H1 (cell line): ENCODE results near the gene AGPAT3. TPM values are rescaled to one million over a fixed set of nuclear protein-coding genes. Genes with fewer than 3 reads are reported as not detected.

Source experiments
- CTCF ChIA-PET: fragments of 300-600 bp; sonication (Branson Sonifier 250); formaldehyde crosslinking; loops from one replicate; lab custom pipeline; 2021; ENCODE audit not compliant: partially characterized antibody; lab: Charles Lee
- POLR2A ChIA-PET: fragments of 300-600 bp; sonication (Branson Sonifier 250); formaldehyde crosslinking; loops from one replicate; lab custom pipeline; 2021; ENCODE audit warnings: inconsistent platforms; ENCODE audit not compliant: partially characterized antibody; lab: Charles Lee
- DNase-seq, 2 experiments: peaks; one replicate each; pipeline versions ENCODE4 v3.0.0 to v3.0.0-alpha.2; 2010 to 2022; ENCODE audit warnings: low spot score in 2 of 2, low read depth in 1 of 2, mixed read lengths in 1 of 2
- FAIRE-seq: peaks from 2 replicates; lab custom pipeline; 2011; peaks lifted over from hg19 to GRCh38; lab: Jason Lieb, UNC
- H2AFZ ChIP-seq: 2 replicates; pipeline ENCODE4 v1.8.1; 2012; ENCODE audit warnings: low read length, inconsistent platforms
- H2AK5ac ChIP-seq: 2 replicates; pipeline ENCODE4 v1.6.1; 2013; ENCODE audit warnings: low read depth, low read length
- H2BK120ac ChIP-seq: replicated peaks from 2 replicates; pipeline ENCODE3; 2013; ENCODE audit warnings: low read depth, low read length, inconsistent platforms
- H2BK12ac ChIP-seq: 2 replicates; pipeline ENCODE4 v1.6.1; 2013; ENCODE audit warnings: low read depth, low read length
- H2BK15ac ChIP-seq: 2 replicates; pipeline ENCODE4 v1.6.1; 2013; ENCODE audit warnings: low read length
- H2BK20ac ChIP-seq: 2 replicates; pipeline ENCODE4 v1.6.1; 2013; ENCODE audit warnings: low read length
- H2BK5ac ChIP-seq: 2 replicates; pipeline ENCODE4 v1.6.1; 2013; ENCODE audit warnings: low read depth, low read length
- H3K14ac ChIP-seq: 2 replicates; pipeline ENCODE4 v1.6.1; 2013; ENCODE audit warnings: inconsistent platforms; ENCODE audit not compliant: insufficient read length
- H3K18ac ChIP-seq: 2 replicates; pipeline ENCODE4 v1.6.1; 2013; ENCODE audit warnings: low read length; ENCODE audit errors: extremely low read depth
- H3K23ac ChIP-seq: 2 replicates; pipeline ENCODE4 v1.6.1; 2013; ENCODE audit warnings: inconsistent platforms; ENCODE audit not compliant: insufficient read length
- H3K23me2 ChIP-seq: 2 replicates; pipeline ENCODE4 v1.6.1; 2013; ENCODE audit warnings: low read depth, low read length
- H3K27ac ChIP-seq: 2 replicates; pipeline ENCODE4 v1.6.1; 2011; ENCODE audit warnings: low read depth, low read length, inconsistent platforms
- H3K27me3 ChIP-seq, 4 experiments: replicated peaks in 1 of 4; 1 replicate in 1 of 4; 2 replicates in 3 of 4; pipeline versions ENCODE4 v1.6.1 to v1.8.1; 2011 to 2013; ENCODE audit warnings: low read length in 3 of 4, mild to moderate bottlenecking in 3 of 4, inconsistent platforms in 2 of 4, mixed read lengths in 2 of 4, moderate library complexity in 1 of 4; ENCODE audit not compliant: control insufficient read depth in 3 of 4, insufficient read depth in 3 of 4; ENCODE audit errors: extremely low read depth in 1 of 4
- H3K36me3 ChIP-seq, 4 experiments: 2 replicates each; pipeline versions ENCODE4 v1.6.1 to v1.8.1; 2011 to 2013; ENCODE audit warnings: mild to moderate bottlenecking in 4 of 4, low read length in 3 of 4, moderate library complexity in 2 of 4, control low read depth in 1 of 4, inconsistent platforms in 1 of 4; ENCODE audit not compliant: insufficient read depth in 4 of 4, control insufficient read depth in 2 of 4
- H3K4ac ChIP-seq: replicated peaks from 2 replicates; pipeline ENCODE3; 2013; ENCODE audit warnings: low read length, low read depth, mixed read lengths, inconsistent platforms; ENCODE audit not compliant: insufficient read length
- H3K4me1 ChIP-seq, 4 experiments: replicated peaks in 1 of 4; 1 replicate in 1 of 4; 2 replicates in 3 of 4; pipeline versions ENCODE4 v1.6.1 to v1.8.1; 2011 to 2013; ENCODE audit warnings: low read length in 3 of 4, inconsistent platforms in 2 of 4, mixed read lengths in 1 of 4; ENCODE audit not compliant: insufficient read depth in 4 of 4, control insufficient read depth in 3 of 4
- H3K4me2 ChIP-seq, 2 experiments: 2 replicates each; pipeline versions ENCODE4 v1.6.1 to v1.8.1; 2011 to 2013; ENCODE audit warnings: low read depth in 2 of 2, low read length in 2 of 2, control low read depth in 1 of 2, inconsistent platforms in 1 of 2, mild to moderate bottlenecking in 1 of 2; ENCODE audit not compliant: insufficient read depth in 1 of 2
- H3K4me3 ChIP-seq, 4 experiments: fragments of 200-600, 300-600 bp in 1 of 4; sonication (generic), shearing (Covaris generic), sonication (Bioruptor Twin) in 1 of 4; 2 replicates each; pipeline versions ENCODE4 v1.5.1 to v1.8.1; 2011 to 2016; ENCODE audit warnings: low read length in 4 of 4, low read depth in 3 of 4, control low read depth in 2 of 4, inconsistent platforms in 2 of 4, mild to moderate bottlenecking in 2 of 4, mixed read lengths in 1 of 4, moderate library complexity in 1 of 4; ENCODE audit not compliant: insufficient read depth in 2 of 4; ENCODE audit errors: extremely low read depth in 1 of 4
- H3K56ac ChIP-seq: replicated peaks from 2 replicates; pipeline ENCODE3; 2013; ENCODE audit warnings: low read depth, mild to moderate bottlenecking, mixed read lengths, low read length, inconsistent platforms; ENCODE audit not compliant: insufficient read length
- H3K79me1 ChIP-seq: 2 replicates; pipeline ENCODE4 v1.6.1; 2013; ENCODE audit warnings: low read depth, low read length, control low read depth
- H3K79me2 ChIP-seq, 2 experiments: 2 replicates each; pipeline versions ENCODE4 v1.6.1 to v1.8.1; 2012 to 2013; ENCODE audit warnings: low read length in 2 of 2, mild to moderate bottlenecking in 2 of 2, inconsistent platforms in 1 of 2; ENCODE audit not compliant: insufficient read depth in 2 of 2, control insufficient read depth in 1 of 2
- H3K9ac ChIP-seq, 4 experiments: replicated peaks in 1 of 4; 1 replicate in 1 of 4; 2 replicates in 3 of 4; pipeline versions ENCODE4 v1.6.1 to v1.8.1; 2011 to 2013; ENCODE audit warnings: low read depth in 3 of 4, low read length in 3 of 4, control low read depth in 2 of 4, mild to moderate bottlenecking in 2 of 4, moderate library complexity in 2 of 4, inconsistent platforms in 1 of 4; ENCODE audit errors: extremely low read depth in 1 of 4
- H3K9me3 ChIP-seq, 2 experiments: 2 replicates each; pipeline versions ENCODE4 v1.6.1 to v1.8.1; 2012 to 2013; ENCODE audit warnings: mild to moderate bottlenecking in 2 of 2, moderate library complexity in 2 of 2, control low read depth in 1 of 2, inconsistent platforms in 1 of 2, low read depth in 1 of 2, low read length in 1 of 2, mixed read lengths in 1 of 2; ENCODE audit not compliant: insufficient read depth in 2 of 2
- H4K20me1 ChIP-seq, 2 experiments: replicated peaks in 1 of 2; 2 replicates each; pipeline versions ENCODE3 to v1.8.1; 2011 to 2013; ENCODE audit warnings: inconsistent platforms in 2 of 2, low read length in 2 of 2, mild to moderate bottlenecking in 1 of 2; ENCODE audit not compliant: insufficient read depth in 2 of 2, control insufficient read depth in 1 of 2
- H4K5ac ChIP-seq: 2 replicates; pipeline ENCODE4 v1.6.1; 2013; ENCODE audit warnings: low read length, low read depth, mixed read lengths, inconsistent platforms; ENCODE audit not compliant: insufficient read length
- H4K8ac ChIP-seq: 2 replicates; pipeline ENCODE4 v1.8.0; 2013; ENCODE audit warnings: mild to moderate bottlenecking, moderate library complexity, low read length, inconsistent platforms; ENCODE audit not compliant: insufficient read depth; ENCODE audit errors: extremely low read depth
- H4K91ac ChIP-seq: replicated peaks from 2 replicates; pipeline ENCODE3; 2013; ENCODE audit warnings: low read length, mixed read lengths, inconsistent platforms; ENCODE audit not compliant: insufficient read length
- CBX5 ChIP-seq: fragments of 300-800, 300-1000 bp; sonication (generic); IDR thresholded peaks from 2 replicates; pipeline ENCODE4 v1.7.1; 2016; ENCODE audit warnings: antibody characterized with exemption, low read length, low read depth
- CTBP2 ChIP-seq: IDR thresholded peaks from 2 replicates; pipeline ENCODE4 v1.7.0; 2011; ENCODE audit warnings: borderline replicate concordance, mild to moderate bottlenecking, moderate library complexity, mixed read lengths, low read length; ENCODE audit not compliant: insufficient read depth, insufficient read length
- HDAC2 ChIP-seq, 2 experiments: fragments of 300-600 bp in 1 of 2; sonication (generic) in 1 of 2; IDR thresholded peaks; 2 replicates each; pipeline ENCODE4 v1.6.1; 2011 to 2012; ENCODE audit warnings: low read depth in 2 of 2, low read length in 2 of 2, mild to moderate bottlenecking in 2 of 2, moderate library complexity in 2 of 2, borderline replicate concordance in 1 of 2, inconsistent platforms in 1 of 2
- MAFK ChIP-seq: IDR thresholded peaks from 2 replicates; pipeline ENCODE4 v1.6.1; 2012; ENCODE audit warnings: low read depth, mild to moderate bottlenecking, improper control_type of control experiment, low read length
- MAX ChIP-seq: IDR thresholded peaks from 2 replicates; pipeline ENCODE4 v1.6.1; 2012; ENCODE audit warnings: inconsistent platforms
- RAD21 ChIP-seq, 2 experiments: IDR thresholded peaks in 1 of 2; conservative IDR thresholded peaks in 1 of 2; 2 replicates each; pipeline ENCODE4 v1.6.1; 2011; ENCODE audit warnings: low read depth in 2 of 2, low read length in 2 of 2, improper control_type of control experiment in 1 of 2, inconsistent platforms in 1 of 2, mild to moderate bottlenecking in 1 of 2, moderate library complexity in 1 of 2
- SAP30 ChIP-seq: fragments of 300-600 bp; sonication (generic); IDR thresholded peaks from 2 replicates; pipeline ENCODE4 v1.7.1; 2012; ENCODE audit warnings: low read length, moderate library complexity, mild to moderate bottlenecking, inconsistent platforms; ENCODE audit not compliant: insufficient read depth, insufficient replicate concordance
- TBP ChIP-seq: IDR thresholded peaks from 2 replicates; pipeline ENCODE4 v1.6.1; 2011; ENCODE audit warnings: low read depth, low read length, improper control_type of control experiment
- USF2 ChIP-seq: IDR thresholded peaks from 2 replicates; pipeline ENCODE4 v1.6.1; 2011; ENCODE audit warnings: low read length, improper control_type of control experiment
- WGBS, 2 experiments: shearing (Covaris generic) in 1 of 2; methylation state at CpG; one replicate each; pipeline versions ENCODE4 v1.1.6 to v1.1.7; 2013 to 2015; ENCODE audit warnings: low lambda C conversion rate in 2 of 2, mixed read lengths in 2 of 2, inconsistent platforms in 1 of 2, low coverage in 1 of 2, missing lambda C conversion rate in 1 of 2; ENCODE audit not compliant: insufficient replicate concordance in 2 of 2, insufficient coverage in 1 of 2, insufficient read length in 1 of 2; ENCODE audit errors: extremely low coverage in 1 of 2, missing lambda C conversion rate in 1 of 2; 5-methylcytosine and 5-hydroxymethylcytosine counted together
- polyA plus RNA-seq, 7 experiments: library from polyadenylated mRNA; depleted of rRNA in 3 of 7; stranded (reverse) in 5 of 7; unstranded in 2 of 7; fragments of >200 nt in 5 of 7; fragments of 200-250 nt in 2 of 7; gene quantifications; 1 replicate in 5 of 7; 2 replicates in 1 of 7; 4 replicates in 1 of 7; pipeline versions ENCODE4 v1.2.1 to v1.2.3, GENCODE V29; 2011 to 2013; ENCODE audit warnings: missing spikeins in 2 of 7, mixed read lengths in 2 of 7
- total RNA-seq: library from RNA; stranded (reverse); fragmentation: NEBNext Ultra II Directional; extraction: Animal tissue kit (Norgen Biotek cat#: 25700); gene quantifications from 2 replicates; pipeline ENCODE4 v1.2.1, GENCODE V29; 2021

The AGPAT3 gene
- total and polyA plus RNA-seq, 2 of the 8 experiments (the other 6 are each of a cell fraction or from before 2014, with no cell fraction given) = 5.8 to 7.3 TPM

DNA sequence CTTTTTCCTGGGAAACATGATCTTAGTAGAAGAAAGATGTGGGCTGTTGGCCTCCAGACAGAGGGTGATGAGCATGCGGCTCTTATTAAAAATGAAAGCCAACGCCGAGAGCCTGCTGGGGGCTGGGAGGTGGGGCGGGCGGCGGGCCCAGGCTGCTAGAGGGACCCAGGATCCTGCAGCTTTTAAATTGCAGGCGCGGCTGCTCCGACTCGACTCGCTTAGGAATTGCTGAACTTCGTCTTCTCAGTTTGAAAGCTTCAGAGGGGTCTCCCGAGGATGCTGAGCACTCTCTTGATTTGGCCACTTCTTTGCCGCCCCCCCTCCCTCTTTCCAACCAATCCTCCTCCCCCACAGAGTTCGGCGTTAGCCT is 1.2 kb downstream of the AGPAT3 start:
- no peak overlapping the region for H3K27ac ChIP-seq
- no peak for TF ChIP-seq TBP
- TF ChIP-seq MAX = no peak
- TF ChIP-seq CBX5 = no peak
- TF ChIP-seq SAP30 = no peak
- TF ChIP-seq CTBP2 = no peak
- no peak for TF ChIP-seq RAD21 (IDR thresholded peaks at IDR 0.05 in 1 of 2, conservative IDR thresholded peaks at IDR 0.05 in 1 of 2; ENCODE audit: low read depth in 2 of 2, low read length in 2 of 2)
- no peak for TF ChIP-seq USF2
- TF ChIP-seq MAFK = no peak
- no peak for TF ChIP-seq HDAC2 (IDR thresholded peaks at IDR 0.05; ENCODE audit: borderline replicate concordance in 1 of 2, low read depth in 2 of 2, low read length in 2 of 2)

More for the DNA sequence above, 1.2 kb downstream of the AGPAT3 start:
- Histone ChIP-seq H4K91ac (no peak overlapping the region), H3K23me2 (peaks cover 4% of the 10 kb centered on the region; the same call in 1 of the 2 replicates), H2BK120ac (no peak overlapping the region), H3K18ac (no peak overlapping the region), H3K79me2 (no peaks in the 10 kb centered on the region), H3K36me3 (no peaks in the 10 kb centered on the region), H4K20me1 (no peaks in the 10 kb centered on the region), H3K79me1 (no peaks in the 10 kb centered on the region), H3K4ac (no peak overlapping the region), H3K9ac (no peak overlapping the region), H3K56ac (no peak overlapping the region), H3K9me3 (no peaks in the 10 kb centered on the region), H2AK5ac (no peak overlapping the region), H3K23ac (no peak overlapping the region), H3K14ac (no peak overlapping the region), H4K5ac (no peak overlapping the region), H2BK12ac (no peak overlapping the region), H2BK20ac (no peak overlapping the region), H3K27me3 (peaks cover 0 to 16% (median 10%) of the 10 kb centered on the region in 4 experiments; a peak in 6 of 7 replicates), H2BK5ac (no peak overlapping the region), H2AFZ (no peak overlapping the region), H3K4me2 (peak overlapping the region; percentile 65 to 69; a peak in 3 of 4 replicates), H4K8ac (no peak overlapping the region), H2BK15ac (no peak overlapping the region), H3K4me1 (peaks cover 0 to 7% (median 4%) of the 10 kb centered on the region in 4 experiments; a peak in 4 of 7 replicates), H3K4me3 (peak overlapping the region in 3 of 4 experiments; percentile 9 to 73 (median 27); a peak in 4 of 8 replicates)
- FAIRE-seq = no peak
- no peak for DNase-seq
- ChIA-PET CTCF (interaction anchor here (1.0 to 1.6 kb wide), 2 partner anchors 27 to 109 kb away, joined by 3 to 5 read pairs; no protein-coding TSS in a partner anchor), POLR2A (interaction anchor here (0.8 to 1.1 kb wide), 2 partner anchors 71 to 80 kb away, joined by 3 read pairs; no protein-coding TSS in a partner anchor)
- 22% methylated on average over 14 of the region's 16 CpGs; no CpG with 5 or more reads in 1 of the 2 experiments for WGBS, 2 experiments
